Measurements from ENCODE around the gene HSD17B3. TPM values are rescaled to one million over a fixed set of nuclear protein-coding genes. Genes with fewer than 3 reads are reported as not detected.
"Not testable (repeated sequence)": the region's sequence is repeated elsewhere in the genome, so short reads cannot be mapped to it uniquely, and the experiment has no call there.

Gene HSD17B3
- polyA plus RNA-seq, 1 of the 3 experiments (the other 2 are of a cell fraction) = 0.51 TPM

- H4K20me1 ChIP-seq (ENCODE audit: insufficient read depth); H3K27me3 ChIP-seq (ENCODE audit: insufficient read depth); DNase-seq; POLR2A ChIA-PET; H3K9ac ChIP-seq; H3K4me1 ChIP-seq (ENCODE audit: control insufficient read depth in 1 of 2, insufficient read depth in 2 of 2, low read depth in 1 of 2, low read length in 1 of 2); H3F3A ChIP-seq (replicated peaks; ENCODE audit: insufficient read depth); H3K9me2 ChIP-seq; H3K4me3 ChIP-seq (ENCODE audit: low read depth in 2 of 2, low read length in 1 of 2); H3K27ac ChIP-seq (ENCODE audit: low read depth in 2 of 2, low read length in 1 of 2); H3K79me2 ChIP-seq (ENCODE audit: insufficient read depth); H2AFZ ChIP-seq (ENCODE audit: low read depth); H3K9me3 ChIP-seq; H3K4me2 ChIP-seq: not testable (repeated sequence)
- 92% methylated on average over 3 of the region's 3 CpGs for WGBS (ENCODE audit: low lambda C conversion rate)
- peaks cover 0 to 10% of the 10 kb centered on the region in 2 experiments for H3K36me3 ChIP-seq (replicated peaks in 1 of 2; ENCODE audit: control insufficient read depth in 1 of 2, insufficient read depth in 2 of 2, low read length in 1 of 2)
- CTCF ChIA-PET = interaction anchor here (1.6 kb wide), 1 partner anchor 90 kb away, joined by 4 read pairs; no protein-coding TSS in a partner anchor
Observed at GRCh38 chr9:96322210-96322609, 20.2 kb upstream of the HSD17B3 start.

- WGBS (ENCODE audit: low lambda C conversion rate) = 95% methylated on average over 7 of the region's 7 CpGs
- Histone ChIP-seq H3K9me3 (no peaks in the 10 kb centered on the region), H3K27me3 (ENCODE audit: insufficient read depth) (no peaks in the 10 kb centered on the region), H3K4me2 (no peak overlapping the region), H3K4me1 (ENCODE audit: control insufficient read depth in 1 of 2, insufficient read depth in 2 of 2, low read depth in 1 of 2, low read length in 1 of 2) (no peaks in the 10 kb centered on the region), H3K27ac (ENCODE audit: low read depth in 2 of 2, low read length in 1 of 2) (no peak overlapping the region), H3K79me2 (ENCODE audit: insufficient read depth) (no peaks in the 10 kb centered on the region), H3K9ac (no peak overlapping the region), H4K20me1 (ENCODE audit: insufficient read depth) (no peaks in the 10 kb centered on the region), H3K9me2 (no peaks in the 10 kb centered on the region), H2AFZ (ENCODE audit: low read depth) (no peak overlapping the region), H3F3A (replicated peaks; ENCODE audit: insufficient read depth) (no peaks in the 10 kb centered on the region), H3K4me3 (ENCODE audit: low read depth in 2 of 2, low read length in 1 of 2) (no peak overlapping the region), H3K36me3 (replicated peaks in 1 of 2; ENCODE audit: control insufficient read depth in 1 of 2, insufficient read depth in 2 of 2, low read length in 1 of 2) (peaks cover 0 to 10% of the 10 kb centered on the region in 2 experiments)
- TF ChIP-seq FOXJ3 (CRISPR knock-in tag; IDR thresholded peaks at IDR 0.05) = no peak
- no peak for TF ChIP-seq TAF1 (IDR thresholded peaks at IDR 0.05; ENCODE audit: borderline replicate concordance, low read depth, low read length)
- TF ChIP-seq TEAD4 (IDR thresholded peaks at IDR 0.05; ENCODE audit: borderline replicate concordance, insufficient read depth) = no peak
- TF ChIP-seq IRF3 (IDR thresholded peaks at IDR 0.05; ENCODE audit: low read depth, low read length) = no peak
- TF ChIP-seq CHD2 (IDR thresholded peaks at IDR 0.05; ENCODE audit: low read length, partially characterized antibody) = no peak
- TF ChIP-seq FOSL2 (IDR thresholded peaks at IDR 0.05; ENCODE audit: borderline replicate concordance, low read depth) = no peak
- TF ChIP-seq SIN3A (IDR thresholded peaks at IDR 0.05; ENCODE audit: borderline replicate concordance, low read depth, low read length) = no peak
- no peak for TF ChIP-seq GATA2 (CRISPR knock-in tag; IDR thresholded peaks at IDR 0.05)
- no peak for TF ChIP-seq JUND (IDR thresholded peaks at IDR 0.05)
- TF ChIP-seq ZBTB33 (IDR thresholded peaks at IDR 0.05; ENCODE audit: borderline replicate concordance, low read depth) = no peak
- no peak for TF ChIP-seq USF1 (IDR thresholded peaks at IDR 0.05; ENCODE audit: borderline replicate concordance, low read depth)
- TF ChIP-seq RXRA (IDR thresholded peaks at IDR 0.05; ENCODE audit: borderline replicate concordance, low read depth) = no peak
- TF ChIP-seq SMC3 (IDR thresholded peaks at IDR 0.05; ENCODE audit: low read depth, low read length) = no peak
- no peak for TF ChIP-seq EZH2phosphoT487 (IDR thresholded peaks at IDR 0.05; ENCODE audit: borderline replicate concordance, low read depth)
- TF ChIP-seq GABPA (IDR thresholded peaks at IDR 0.05; ENCODE audit: low read depth) = no peak
- no peak for TF ChIP-seq ELF1 (IDR thresholded peaks at IDR 0.05)
- TF ChIP-seq YY1 (IDR thresholded peaks at IDR 0.05; ENCODE audit: low read depth) = no peak
- no peak for TF ChIP-seq CTCF (IDR thresholded peaks at IDR 0.05)
- no peak for TF ChIP-seq MEF2A (IDR thresholded peaks at IDR 0.05; ENCODE audit: borderline replicate concordance, low read depth)
- POLR2A ChIA-PET = no interaction called here
- no peak for DNase-seq
- CTCF ChIA-PET = no interaction called here
Observed at GRCh38 chr9:96321515-96321914, 19.5 kb upstream of the HSD17B3 start.

All from SK-N-SH (cell line).